Peyer's patch (tissue), 4 donors: ENCODE data around the gene CD38.

Source experiments
- CTCF ChIP-seq, 6 experiments: fragments of 450-650 bp in 4 of 6; fragments of 200-600 bp in 2 of 6; sonication (generic) in 1 of 6; IDR thresholded peaks; one replicate each; pipeline ENCODE4 v1.5.1; 2017 to 2019; ENCODE audit warnings: antibody characterized with exemption in 6 of 6, mild to moderate bottlenecking in 3 of 6, moderate library complexity in 1 of 6
- POLR2A ChIP-seq, 2 donors: fragments of 450-650 bp; IDR thresholded peaks; one replicate each; pipeline ENCODE4 v1.5.1; 2017; ENCODE audit warnings: antibody characterized with exemption in 2 of 2, mild to moderate bottlenecking in 2 of 2, moderate library complexity in 2 of 2

DNA sequence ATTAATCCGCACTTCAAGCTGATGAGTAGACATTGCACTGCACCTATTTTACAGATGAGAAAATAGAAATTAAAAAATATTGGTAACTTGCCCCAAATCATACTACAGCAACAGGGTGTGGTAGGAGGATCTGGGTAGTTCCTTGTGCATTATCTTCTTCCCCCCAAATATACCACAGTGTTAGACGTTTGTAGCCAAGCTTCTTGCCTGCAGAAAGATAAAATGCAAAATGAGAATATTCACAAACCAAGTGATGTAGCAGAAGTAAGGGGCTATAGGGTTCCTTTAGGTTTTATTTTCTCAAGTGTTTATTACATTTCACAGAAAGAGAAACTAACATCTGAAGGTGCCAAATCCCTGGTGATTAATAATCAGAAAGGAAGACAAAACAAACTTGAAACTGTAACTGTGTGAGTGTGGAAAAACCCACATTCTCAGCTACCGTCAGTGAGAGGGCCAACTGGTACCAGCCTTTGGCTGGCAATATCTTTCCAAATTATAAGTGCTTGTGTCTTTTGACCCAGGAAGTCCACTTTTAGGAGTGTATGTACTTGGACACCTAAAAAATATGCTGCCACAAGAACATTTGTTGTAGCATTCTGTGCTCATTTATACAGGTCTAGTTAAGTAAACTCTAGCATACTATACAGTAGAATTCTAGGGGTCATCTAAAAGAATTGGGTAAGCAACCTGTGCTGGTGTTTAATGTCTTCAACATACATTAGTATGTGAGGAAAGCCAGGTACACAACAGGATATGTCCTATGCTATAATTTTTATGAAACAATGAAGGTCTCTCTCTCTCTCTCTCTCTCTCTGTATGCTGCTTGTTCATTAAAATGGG is 6.7 kb upstream of the CD38 start:
- TF ChIP-seq CTCF (IDR thresholded peaks at IDR 0.05) (no peak), POLR2A (IDR thresholded peaks at IDR 0.05) (no peak)
